Immature natural killer cell (primary cell): ENCODE measurements around the gene GAB3. TPM values are rescaled to one million over a fixed set of nuclear protein-coding genes. Genes with fewer than 3 reads are reported as not detected.

Source experiments
- DNase-seq, 3 donors: peaks; one replicate each; pipeline ENCODE4 v3.0.0; 2022; ENCODE audit warnings: mixed read lengths in 1 of 3
- H3K27ac Mint-ChIP-seq, 6 donors: one replicate each; pipeline ENCODE4 v1.8.0; 2020; ENCODE audit warnings: mixed read lengths in 6 of 6, mild to moderate bottlenecking in 5 of 6, inconsistent platforms in 4 of 6, moderate library complexity in 3 of 6
- H3K27me3 Mint-ChIP-seq, 3 donors: one replicate each; pipeline ENCODE4 v1.8.0; 2020 to 2021; ENCODE audit warnings: low read depth in 3 of 3, mild to moderate bottlenecking in 3 of 3, mixed read lengths in 3 of 3, moderate library complexity in 3 of 3, inconsistent platforms in 1 of 3
- H3K36me3 Mint-ChIP-seq, 3 donors: one replicate each; pipeline ENCODE4 v1.8.0; 2020; ENCODE audit warnings: mixed read lengths in 3 of 3, inconsistent platforms in 2 of 3, mild to moderate bottlenecking in 2 of 3
- H3K4me1 Mint-ChIP-seq, 2 donors: one replicate each; pipeline ENCODE4 v1.8.0; 2020; ENCODE audit warnings: inconsistent platforms in 2 of 2, mild to moderate bottlenecking in 2 of 2, mixed read lengths in 2 of 2, moderate library complexity in 1 of 2
- H3K4me3 Mint-ChIP-seq, 5 donors: one replicate each; pipeline ENCODE4 v1.8.0; 2020; ENCODE audit warnings: mild to moderate bottlenecking in 5 of 5, mixed read lengths in 5 of 5, inconsistent platforms in 3 of 5, moderate library complexity in 3 of 5
- H3K9me3 Mint-ChIP-seq, 6 donors: one replicate each; pipeline ENCODE4 v1.8.0; 2020; ENCODE audit warnings: mild to moderate bottlenecking in 6 of 6, mixed read lengths in 6 of 6, inconsistent platforms in 4 of 6, moderate library complexity in 3 of 6
- polyA plus RNA-seq, 3 donors: library from polyadenylated mRNA; unstranded; fragments of 300-500 nt; fragmentation: Illumina TruSeq; gene quantifications; one replicate each; pipeline ENCODE4 v1.2.3, GENCODE V29; 2021

The GAB3 gene
- polyA plus RNA-seq: 10 to 100 TPM in 2 of 3 donors, 1 to 10 TPM in 1; 9.3 to 23.6 (median 15.6) TPM

DNA sequence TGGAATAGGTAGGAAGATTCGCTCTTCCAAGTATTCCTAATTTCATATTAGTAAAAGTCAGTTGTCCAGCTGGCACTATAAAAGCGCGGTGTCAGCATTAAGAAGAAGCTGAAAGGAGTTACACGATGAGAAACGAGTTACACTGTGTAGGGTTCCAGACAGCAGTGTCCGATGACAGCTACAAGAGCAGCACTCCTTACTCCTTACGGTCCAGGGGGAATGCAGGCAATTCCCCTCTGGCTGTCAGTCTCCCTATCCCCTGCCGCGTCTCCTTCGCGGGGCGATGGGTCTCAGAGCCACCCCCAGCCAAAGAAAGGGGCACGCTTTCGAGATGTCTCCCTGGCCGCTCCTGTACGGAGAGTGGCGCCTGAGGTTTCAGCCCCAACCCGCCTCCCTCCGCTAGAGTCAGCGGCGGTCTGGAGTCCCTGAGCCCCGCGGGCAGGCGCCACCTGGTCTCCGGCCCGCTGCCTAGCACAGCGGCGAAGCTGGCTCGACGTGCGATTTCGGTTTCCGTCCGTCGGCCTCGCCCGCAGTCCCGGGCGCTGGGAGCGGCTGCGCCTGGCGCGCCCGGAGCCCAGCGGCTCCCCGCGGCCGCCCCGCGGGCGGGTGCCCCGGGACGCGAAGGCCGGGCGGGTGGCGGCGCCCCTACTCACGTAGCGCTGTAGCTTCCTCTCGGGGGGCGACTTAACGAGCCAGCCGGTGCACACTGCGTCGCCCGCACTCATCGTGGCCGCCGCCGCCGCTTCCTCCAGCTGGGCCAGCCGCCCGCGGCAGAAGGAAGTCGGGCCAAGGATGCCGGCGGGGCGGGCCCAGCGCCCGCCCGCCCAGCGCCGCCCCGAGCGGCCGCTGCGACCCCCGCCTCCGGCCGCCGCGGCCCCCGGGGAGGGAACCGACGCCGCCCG is at the start of gene GAB3:
Gene GAB3 (minus strand): TSS at position 777 of the 902 bp plus-strand sequence. CDS start 52 bp downstream, at position 725.
- Mint-ChIP-seq H3K9me3 (no peaks in the 10 kb centered on the region), H3K4me1 (peaks cover 45 to 57% of the 10 kb centered on the region in 2 donors), H3K27ac (peak within 1 kb of the TSS; percentile 86 to 95 (median 90)), H3K4me3 (peak within 1 kb of the TSS; percentile 86 to 92 (median 87)), H3K36me3 (no peaks in the 10 kb centered on the region), H3K27me3 (peaks cover 1 to 7% (median 2%) of the 10 kb centered on the region in 3 donors)
- DNase-seq: peak; percentile 58 to 67 (median 65)

DNA sequence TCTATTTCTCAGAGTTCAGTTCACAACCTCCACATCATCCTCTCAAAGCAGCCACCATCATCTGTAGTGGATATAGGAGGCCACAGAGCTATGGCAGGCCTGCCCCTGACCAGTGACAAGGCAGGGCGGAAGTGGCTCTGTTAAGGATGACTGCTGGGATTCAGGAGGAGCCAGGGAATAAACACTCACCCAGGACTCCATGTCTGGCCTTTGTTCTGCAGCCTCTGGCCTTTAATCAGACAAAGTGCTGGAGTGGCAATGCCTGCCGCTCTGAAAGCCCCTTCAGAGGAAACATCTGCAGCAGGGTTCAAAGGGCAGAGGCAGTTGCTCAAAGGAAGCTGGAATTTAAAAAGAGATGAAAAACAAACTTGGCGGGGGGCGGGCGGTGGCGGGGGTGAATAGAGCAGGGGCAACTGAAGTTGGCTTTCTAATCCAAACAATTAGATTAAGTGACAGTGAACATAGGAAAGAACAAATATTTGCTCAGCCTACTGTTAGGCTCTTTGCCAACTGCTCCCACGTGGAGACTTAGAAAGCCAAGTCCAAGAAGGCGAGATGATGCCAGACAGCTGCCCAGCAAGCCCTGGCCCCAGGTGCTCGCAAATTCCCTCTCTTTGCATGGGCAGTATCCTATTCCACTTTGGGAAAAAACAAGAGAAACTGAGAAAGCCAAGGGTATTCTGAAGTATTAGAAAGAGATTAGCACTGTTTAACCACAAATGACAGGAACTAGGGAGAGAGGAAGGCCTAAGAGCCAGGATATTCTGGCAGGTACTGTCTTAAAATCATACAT is 48.9 kb upstream of the GAB3 start:
- no peaks in the 10 kb centered on the region for H3K9me3 Mint-ChIP-seq
- peaks cover 9 to 10% of the 10 kb centered on the region in 2 donors for H3K4me1 Mint-ChIP-seq
- no peak overlapping the region for H3K4me3 Mint-ChIP-seq
- H3K27me3 Mint-ChIP-seq: peaks cover 0 to 4% (median 3%) of the 10 kb centered on the region in 3 donors
- DNase-seq: no peak
- no peak overlapping the region for H3K27ac Mint-ChIP-seq
- no peaks in the 10 kb centered on the region for H3K36me3 Mint-ChIP-seq

GRCh38 chrX:154797006-154797405 is 46.1 kb upstream of the GAB3 start:
- Mint-ChIP-seq H3K36me3 (no peaks in the 10 kb centered on the region), H3K4me3 (no peak overlapping the region), H3K27ac (no peak overlapping the region), H3K4me1 (peaks cover 0 to 2% of the 10 kb centered on the region in 2 donors), H3K9me3 (no peaks in the 10 kb centered on the region), H3K27me3 (peaks cover 0 to 9% (median 3%) of the 10 kb centered on the region in 3 donors)
- DNase-seq: no peak

GRCh38 chrX:154795016-154795415 is 44.1 kb upstream of the GAB3 start:
- H3K4me3 Mint-ChIP-seq: no peak overlapping the region
- no peak for DNase-seq

GRCh38 chrX:154793084-154793795 is 42.4 kb upstream of the GAB3 start:
- H3K4me3 Mint-ChIP-seq: no peak overlapping the region
- H3K36me3 Mint-ChIP-seq: peaks cover 0 to 5% (median 0%) of the 10 kb centered on the region in 3 donors
- H3K27me3 Mint-ChIP-seq: peaks cover 0 to 10% (median 2%) of the 10 kb centered on the region in 3 donors
- no peak overlapping the region for H3K27ac Mint-ChIP-seq
- H3K4me1 Mint-ChIP-seq: no peaks in the 10 kb centered on the region
- H3K9me3 Mint-ChIP-seq: no peaks in the 10 kb centered on the region
- DNase-seq: no peak

More at GRCh38 chrX:154795016-154795415, 44.1 kb upstream of the GAB3 start:
- Mint-ChIP-seq H3K36me3 (peaks cover 0 to 5% (median 0%) of the 10 kb centered on the region in 3 donors), H3K27me3 (peaks cover 0 to 10% (median 3%) of the 10 kb centered on the region in 3 donors), H3K9me3 (no peaks in the 10 kb centered on the region), H3K4me1 (peaks cover 0 to 2% of the 10 kb centered on the region in 2 donors), H3K27ac (no peak overlapping the region)

GRCh38 chrX:154791939-154792338 is 41.1 kb upstream of the GAB3 start:
- DNase-seq: no peak
- peaks cover 0 to 11% (median 2%) of the 10 kb centered on the region in 3 donors for H3K27me3 Mint-ChIP-seq
- H3K4me3 Mint-ChIP-seq: no peak overlapping the region
- H3K9me3 Mint-ChIP-seq: no peaks in the 10 kb centered on the region
- H3K36me3 Mint-ChIP-seq: peaks cover 0 to 5% (median 0%) of the 10 kb centered on the region in 3 donors
- no peak overlapping the region for H3K27ac Mint-ChIP-seq
- no peaks in the 10 kb centered on the region for H3K4me1 Mint-ChIP-seq

- no peak for DNase-seq
- peaks cover 0 to 12% (median 2%) of the 10 kb centered on the region in 3 donors for H3K27me3 Mint-ChIP-seq
- H3K4me1 Mint-ChIP-seq: no peaks in the 10 kb centered on the region
- H3K36me3 Mint-ChIP-seq: peaks cover 0 to 5% (median 0%) of the 10 kb centered on the region in 3 donors
- H3K4me3 Mint-ChIP-seq: no peak overlapping the region
- H3K27ac Mint-ChIP-seq: no peak overlapping the region
- H3K9me3 Mint-ChIP-seq: no peaks in the 10 kb centered on the region
Measured at GRCh38 chrX:154791467-154791866, 40.6 kb upstream of the GAB3 start.

GRCh38 chrX:154785716-154786115 is 34.8 kb upstream of the GAB3 start:
- Mint-ChIP-seq H3K9me3 (no peaks in the 10 kb centered on the region), H3K36me3 (peaks cover 0 to 4% (median 3%) of the 10 kb centered on the region in 3 donors), H3K27ac (no peak overlapping the region), H3K4me3 (no peak overlapping the region), H3K27me3 (peaks cover 0 to 3% (median 2%) of the 10 kb centered on the region in 3 donors), H3K4me1 (peaks cover 0 to 3% of the 10 kb centered on the region in 2 donors)
- DNase-seq: no peak

DNA sequence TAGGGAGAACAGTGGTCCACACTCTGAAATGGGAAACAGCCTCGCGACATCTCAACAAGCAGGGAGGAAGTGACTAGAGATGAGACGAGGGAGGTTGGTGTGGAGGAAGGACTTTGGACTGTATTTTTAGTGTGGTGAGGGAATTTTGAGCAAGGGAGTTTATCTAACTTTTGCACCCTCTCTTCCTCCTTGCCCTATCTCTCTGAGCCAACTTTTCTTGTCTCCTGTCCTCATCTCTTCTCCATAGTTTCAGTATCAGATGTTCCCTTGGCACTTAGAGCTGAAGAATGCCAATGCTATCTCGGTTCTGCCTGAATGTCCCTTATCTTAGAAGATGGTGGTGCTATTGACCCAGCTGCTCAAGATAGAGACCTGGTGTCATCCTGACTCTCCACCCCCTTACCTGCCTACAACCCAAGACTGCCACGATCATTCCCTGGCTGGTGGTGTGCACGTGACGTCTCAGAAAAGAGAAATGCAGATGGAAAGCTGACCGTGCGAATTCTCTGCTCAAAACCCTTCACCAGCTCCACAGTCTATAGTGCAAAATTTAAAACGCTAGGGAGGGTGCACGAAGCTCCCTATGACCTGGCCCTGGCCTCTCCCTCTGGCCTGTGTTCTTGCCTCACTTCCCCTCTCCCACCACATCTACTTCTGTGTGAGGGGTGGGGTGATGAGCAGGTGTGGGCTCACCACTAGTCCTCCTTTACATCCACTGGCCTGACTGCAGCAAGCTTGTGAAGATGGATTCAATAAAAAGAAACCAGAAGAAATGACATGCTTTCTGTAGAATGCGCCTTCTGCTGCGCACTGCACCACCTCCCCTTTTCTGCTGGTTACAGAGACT is 33.5 kb upstream of the GAB3 start:
- Mint-ChIP-seq H3K27me3 (peaks cover 0 to 2% (median 2%) of the 10 kb centered on the region in 3 donors), H3K4me3 (peak overlapping the region in 3 of 5 donors; percentile 8 to 51 (median 22)), H3K4me1 (peaks cover 0 to 3% of the 10 kb centered on the region in 2 donors), H3K9me3 (no peaks in the 10 kb centered on the region), H3K36me3 (peaks cover 0 to 3% (median 0%) of the 10 kb centered on the region in 3 donors), H3K27ac (peak overlapping the region in 3 of 6 donors; percentile 14 to 28 (median 16))
- no peak for DNase-seq

DNA sequence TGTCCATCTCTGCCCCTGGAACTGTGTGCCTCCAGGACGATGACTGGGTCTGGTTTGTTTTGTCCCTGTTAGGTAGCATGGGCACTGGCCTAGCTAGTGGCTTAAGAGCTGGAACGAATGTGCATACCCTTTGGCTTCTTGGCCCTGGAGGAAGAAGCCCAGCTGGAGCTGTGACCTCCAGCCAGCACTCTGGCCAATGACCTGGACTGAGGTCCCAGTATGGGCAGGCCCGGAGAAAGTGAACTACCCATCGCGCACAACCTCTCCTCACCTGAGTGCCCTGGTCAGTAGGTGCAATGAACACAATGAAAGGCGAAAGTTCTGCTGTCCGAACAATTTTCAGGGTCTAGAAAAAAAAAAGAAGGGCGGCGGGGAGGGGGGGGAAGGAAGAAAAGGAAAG is 30.1 kb upstream of the GAB3 start:
- H3K9me3 Mint-ChIP-seq: no peaks in the 10 kb centered on the region
- no peak overlapping the region for H3K4me3 Mint-ChIP-seq
- peaks cover 2% of the 10 kb centered on the region in 3 donors for H3K27me3 Mint-ChIP-seq
- H3K27ac Mint-ChIP-seq: no peak overlapping the region
- H3K36me3 Mint-ChIP-seq: peaks cover 0 to 8% (median 4%) of the 10 kb centered on the region in 3 donors
- H3K4me1 Mint-ChIP-seq: peaks cover 0 to 3% of the 10 kb centered on the region in 2 donors
- DNase-seq: no peak

DNA sequence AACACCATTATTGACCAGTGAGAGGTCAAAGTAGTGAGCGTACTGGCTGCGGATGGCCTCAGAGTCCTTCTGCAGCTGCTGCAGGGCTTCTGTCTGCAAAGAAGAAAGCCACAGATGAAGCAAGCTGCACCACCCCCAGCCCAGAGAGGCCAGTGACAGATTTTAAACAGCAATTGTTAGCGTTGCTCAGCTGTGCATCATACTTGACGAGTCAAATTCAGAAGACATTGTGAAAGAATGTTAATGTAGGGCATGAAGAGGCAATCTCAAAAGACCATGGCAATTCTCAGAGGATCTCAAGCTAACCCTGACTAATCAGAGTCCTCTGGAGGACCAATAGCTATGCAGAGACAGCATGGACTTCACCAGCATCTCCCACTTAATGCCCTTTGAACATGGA is 28.4 kb upstream of the GAB3 start:
- Mint-ChIP-seq H3K4me1 (peaks cover 0 to 3% of the 10 kb centered on the region in 2 donors), H3K27me3 (peaks cover 2 to 7% (median 4%) of the 10 kb centered on the region in 3 donors), H3K27ac (no peak overlapping the region), H3K9me3 (no peaks in the 10 kb centered on the region), H3K36me3 (peaks cover 4 to 12% (median 4%) of the 10 kb centered on the region in 3 donors), H3K4me3 (no peak overlapping the region)
- DNase-seq: no peak

GRCh38 chrX:154776753-154777152 is 25.9 kb upstream of the GAB3 start:
- peaks cover 4 to 18% (median 7%) of the 10 kb centered on the region in 3 donors for H3K36me3 Mint-ChIP-seq
- no peaks in the 10 kb centered on the region for H3K9me3 Mint-ChIP-seq

More at GRCh38 chrX:154776753-154777152, 25.9 kb upstream of the GAB3 start:
- Mint-ChIP-seq H3K4me3 (no peak overlapping the region), H3K27ac (peak overlapping the region in 1 of 6 donors; percentile 17), H3K27me3 (peaks cover 2 to 10% (median 6%) of the 10 kb centered on the region in 3 donors), H3K4me1 (no peaks in the 10 kb centered on the region)
- DNase-seq: no peak
